ENCODE data around the gene TULP4.

Gene TULP4

GRCh38 chr6:158459726-158460125 is 147.5 kb downstream of the TULP4 start:
- TF ChIP-seq CTCF (IDR thresholded peaks at IDR 0.05; ENCODE audit: extremely low read depth, missing control alignments), result no peak
- no peak for DNase-seq (ENCODE audit: low spot score)

GRCh38 chr6:158460602-158461169 is 148.4 kb downstream of the TULP4 start:
- no peak for TF ChIP-seq CTCF (IDR thresholded peaks at IDR 0.05; ENCODE audit: extremely low read depth, missing control alignments)
- DNase-seq (ENCODE audit: low spot score), result no peak

GRCh38 chr6:158461954-158462353 is 149.7 kb downstream of the TULP4 start:
- no peak for TF ChIP-seq CTCF (IDR thresholded peaks at IDR 0.05; ENCODE audit: extremely low read depth, missing control alignments)

GRCh38 chr6:158464483-158464882 is 152.2 kb downstream of the TULP4 start:
- TF ChIP-seq CTCF (IDR thresholded peaks at IDR 0.05; ENCODE audit: extremely low read depth, missing control alignments), result no peak
- no peak for DNase-seq (ENCODE audit: low spot score)

More at GRCh38 chr6:158461954-158462353, 149.7 kb downstream of the TULP4 start:
- DNase-seq (ENCODE audit: low spot score), result no peak

GRCh38 chr6:158465257-158465656 is 153.0 kb downstream of the TULP4 start:
- DNase-seq (ENCODE audit: low spot score), result no peak
- TF ChIP-seq CTCF (IDR thresholded peaks at IDR 0.05; ENCODE audit: extremely low read depth, missing control alignments), result no peak

- DNase-seq (ENCODE audit: low spot score), result no peak
Measured at GRCh38 chr6:158465747-158466146, 153.5 kb downstream of the TULP4 start.

GRCh38 chr6:158467923-158468322 is 155.7 kb downstream of the TULP4 start:
- no peak for DNase-seq (ENCODE audit: low spot score)
- no peak for TF ChIP-seq CTCF (IDR thresholded peaks at IDR 0.05; ENCODE audit: extremely low read depth, missing control alignments)

More at GRCh38 chr6:158465747-158466146, 153.5 kb downstream of the TULP4 start:
- no peak for TF ChIP-seq CTCF (IDR thresholded peaks at IDR 0.05; ENCODE audit: extremely low read depth, missing control alignments)

Measured in GM20000 (cell line).